Lower leg skin (tissue), 4 donors: ENCODE measurements around the gene GPR18. TPM values are rescaled to one million over a fixed set of nuclear protein-coding genes. Genes with fewer than 3 reads are reported as not detected.

Source experiments
- DNase-seq, 2 donors: peaks; one replicate each; pipeline ENCODE4 v3.0.0-alpha.2; 2019; ENCODE audit warnings: low spot score in 2 of 2
- H3K4me3 ChIP-seq: fragments of 200-600 bp; sonication (generic); 2 replicates; pipeline ENCODE4 v1.5.1; 2017; ENCODE audit warnings: mild to moderate bottlenecking, low read depth; ENCODE audit not compliant: poor library complexity, severe bottlenecking
- CTCF ChIP-seq, 3 donors: fragments of 450-650 bp; IDR thresholded peaks; one replicate each; pipeline ENCODE4 v1.5.1; 2016; ENCODE audit warnings: antibody characterized with exemption in 3 of 3, mild to moderate bottlenecking in 3 of 3, moderate library complexity in 2 of 3
- POLR2A ChIP-seq, 2 donors: fragments of 450-650 bp; IDR thresholded peaks; one replicate each; pipeline ENCODE4 v1.6.1; 2016 to 2017; ENCODE audit warnings: antibody characterized with exemption in 2 of 2, mild to moderate bottlenecking in 1 of 2, moderate library complexity in 1 of 2
- WGBS, 2 donors: methylation state at CpG; one replicate each; pipeline ENCODE4 v1.1.5; 2018; 5-methylcytosine and 5-hydroxymethylcytosine counted together
- intact Hi-C: fragments of 100-400 bp; cut with DNase I; formaldehyde crosslinking; loops from one replicate; pipeline ENCODE4 v1.15.0; 2023; ENCODE audit warnings: low total_unique reads
- total RNA-seq, 4 donors: library from RNA; depleted of rRNA; stranded (reverse); fragments of >200 nt; gene quantifications; one replicate each; pipeline ENCODE4 v1.1.0, GENCODE V29; 2016

Gene GPR18
- total RNA-seq, 4 donors from 2014 or later = not detected

GRCh38 chr13:99275093-99275469 lies 16.9 kb upstream of the GPR18 start:
- TF ChIP-seq POLR2A (IDR thresholded peaks at IDR 0.05) (no peak), CTCF (IDR thresholded peaks at IDR 0.05) (no peak)
- WGBS, 2 donors = 17 to 31% methylated on average over 1 of the region's 1 CpG
- no peak for DNase-seq
- no peak overlapping the region for H3K4me3 ChIP-seq
- intact Hi-C loops = loop anchor here (5.0 kb wide), 1 partner anchor 157 kb away; no protein-coding TSS in a partner anchor

DNA sequence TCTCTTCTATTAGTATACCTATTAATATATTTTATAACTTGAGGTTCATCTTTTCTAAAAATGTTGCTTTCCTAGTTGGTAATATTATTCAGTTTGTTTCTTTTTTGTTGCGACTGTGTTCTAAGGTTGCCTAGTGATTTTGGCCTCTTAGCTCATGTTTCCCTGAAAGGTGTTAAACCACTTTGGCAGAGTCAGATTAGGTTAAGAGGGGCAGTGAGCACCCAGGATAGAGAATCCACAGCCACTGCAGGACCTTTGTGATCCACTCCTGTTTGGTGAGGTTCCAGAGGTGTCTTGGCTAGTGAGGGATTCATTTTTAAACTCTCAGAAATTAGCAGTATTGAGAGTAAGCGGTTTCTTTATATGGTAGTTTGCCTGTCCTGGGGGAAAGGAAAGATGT lies 14.9 kb upstream of the GPR18 start:
- no peak overlapping the region for H3K4me3 ChIP-seq
- 94 to 96% methylated on average over 2 of the region's 2 CpGs for WGBS, 2 donors
- intact Hi-C loops = no loop called here
- no peak for DNase-seq
- TF ChIP-seq POLR2A (IDR thresholded peaks at IDR 0.05) = no peak
- no peak for TF ChIP-seq CTCF (IDR thresholded peaks at IDR 0.05)

- TF ChIP-seq POLR2A (IDR thresholded peaks at IDR 0.05) (no peak), CTCF (IDR thresholded peaks at IDR 0.05) (no peak)
- DNase-seq = no peak
- H3K4me3 ChIP-seq = no peak overlapping the region
- WGBS, 2 donors = 94 to 98% methylated on average over 2 of the region's 2 CpGs
- intact Hi-C loops = no loop called here
Measured at GRCh38 chr13:99272481-99272880, 14.3 kb upstream of the GPR18 start.

- intact Hi-C loops = no loop called here
- DNase-seq = no peak
- H3K4me3 ChIP-seq = no peak overlapping the region
- 82 to 86% methylated on average over 3 of the region's 3 CpGs for WGBS, 2 donors
- TF ChIP-seq POLR2A (IDR thresholded peaks at IDR 0.05) = no peak
- no peak for TF ChIP-seq CTCF (IDR thresholded peaks at IDR 0.05)
Measured at GRCh38 chr13:99271249-99271648, 13.1 kb upstream of the GPR18 start.

- TF ChIP-seq CTCF (IDR thresholded peaks at IDR 0.05) (no peak), POLR2A (IDR thresholded peaks at IDR 0.05) (no peak)
- no peak for DNase-seq
- 87 to 91% methylated on average over 2 of the region's 2 CpGs for whole genome bisulfite sequencing, 2 donors
- no peak overlapping the region for H3K4me3 ChIP-seq
- intact Hi-C loops = no loop called here
Measured at GRCh38 chr13:99270518-99270917, 12.3 kb upstream of the GPR18 start.

DNA sequence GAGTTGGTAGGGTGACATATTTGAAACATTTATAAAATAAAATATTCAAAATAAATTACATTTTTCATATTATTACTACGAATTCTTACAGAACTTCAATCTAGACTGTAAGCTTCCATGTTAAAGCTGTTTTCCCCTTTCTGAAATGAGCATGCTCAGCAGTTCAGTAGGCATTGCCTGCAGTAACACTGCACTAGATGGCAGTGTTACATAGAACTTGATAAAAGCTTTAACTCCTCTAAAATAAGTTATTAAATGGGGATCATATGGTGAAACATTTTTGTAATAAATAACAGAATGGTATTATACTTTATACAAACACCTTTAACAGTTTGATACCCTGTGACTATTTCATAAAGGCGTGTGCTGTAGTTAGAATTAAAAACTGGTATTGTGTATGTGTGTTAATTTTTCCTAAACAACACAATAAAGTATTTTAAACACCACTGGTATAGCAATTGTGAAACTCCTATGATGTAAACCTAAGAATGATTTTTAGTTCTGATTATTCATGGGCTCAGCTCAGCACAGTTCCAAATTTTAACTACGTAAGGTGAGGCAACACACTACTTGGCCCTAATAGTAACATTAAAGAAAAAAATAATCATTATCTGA lies 11.6 kb upstream of the GPR18 start:
- intact Hi-C loops = no loop called here

More for the DNA sequence above, 11.6 kb upstream of the GPR18 start:
- WGBS, 2 donors = 56 to 62% methylated on average over 3 of the region's 3 CpGs
- no peak overlapping the region for H3K4me3 ChIP-seq
- DNase-seq = no peak
- peak in 1 of 3 donors; percentile 27 for TF ChIP-seq CTCF (IDR thresholded peaks at IDR 0.05)
- TF ChIP-seq POLR2A (IDR thresholded peaks at IDR 0.05) = no peak
